IMR-90 (cell line): ENCODE data around the gene CTBP2. TPM values are rescaled to one million over a fixed set of nuclear protein-coding genes. Genes with fewer than 3 reads are reported as not detected.

Source experiments
- ATAC-seq: fragments of 200-7000 bp; cut with Tn5 transposase; 2 replicates; pipeline ENCODE4 v1.9.1; 2020; ENCODE audit warnings: low read depth, mild to moderate bottlenecking, moderate library complexity
- BruUV-seq: library from RNA; stranded (reverse); fragments of 400-500 nt; replicated peaks from 2 replicates; lab custom pipeline; 2021; lab: Mats Ljungman, UMichigan
- CTCF ChIA-PET: fragments of 300-600 bp; formaldehyde crosslinking; extraction: SDS; loops from one replicate; lab custom pipeline; 2021; ENCODE audit warnings: antibody characterized with exemption; lab: Yijun Ruan, JAX
- POLR2A ChIA-PET: fragments of 300-600 bp; sonication (Branson Sonifier 250); formaldehyde crosslinking; loops from one replicate; lab custom pipeline; 2022; ENCODE audit warnings: antibody characterized with exemption; ENCODE audit not compliant: unreplicated experiment; lab: Charles Lee
- DNase-seq: peaks from one replicate; pipeline ENCODE4 v3.0.0; 2013
- H2AFZ ChIP-seq: replicated peaks from 2 replicates; pipeline ENCODE3; 2013; ENCODE audit warnings: low read length, mild to moderate bottlenecking; ENCODE audit not compliant: poor library complexity
- H2AK5ac ChIP-seq: 2 replicates; pipeline ENCODE4 v1.6.1; 2013; ENCODE audit warnings: low read depth, low read length, inconsistent platforms
- H2AK9ac ChIP-seq: replicated peaks from 2 replicates; pipeline ENCODE3; 2013; ENCODE audit warnings: mild to moderate bottlenecking, low read depth, low read length, moderate library complexity; ENCODE audit not compliant: poor library complexity
- H2BK120ac ChIP-seq: 2 replicates; pipeline ENCODE4 v1.6.1; 2013; ENCODE audit warnings: low read depth, low read length, inconsistent platforms
- H2BK15ac ChIP-seq: 3 replicates; pipeline ENCODE4 v1.6.1; 2013; ENCODE audit warnings: low read depth, low read length, inconsistent platforms
- H2BK20ac ChIP-seq: 2 replicates; pipeline ENCODE4 v1.6.1; 2013; ENCODE audit warnings: low read depth, mild to moderate bottlenecking, inconsistent platforms, low read length, moderate library complexity
- H2BK5ac ChIP-seq: 2 replicates; pipeline ENCODE4 v1.6.1; 2013; ENCODE audit warnings: mild to moderate bottlenecking, low read depth, low read length, inconsistent platforms; ENCODE audit not compliant: poor library complexity, severe bottlenecking
- H3K14ac ChIP-seq: replicated peaks from 2 replicates; pipeline ENCODE4 v1.6.1; 2013; ENCODE audit warnings: low read depth, low read length, inconsistent platforms
- H3K18ac ChIP-seq: 2 replicates; pipeline ENCODE4 v1.6.1; 2013; ENCODE audit warnings: low read depth, low read length, control low read depth
- H3K23ac ChIP-seq: 2 replicates; pipeline ENCODE4 v1.6.1; 2013; ENCODE audit warnings: low read depth, low read length, inconsistent platforms
- H3K27ac ChIP-seq: 2 replicates; pipeline ENCODE4 v1.5.1; 2013; ENCODE audit warnings: mild to moderate bottlenecking, control low read depth, low read length; ENCODE audit not compliant: insufficient read depth
- H3K27me3 ChIP-seq: 2 replicates; pipeline ENCODE4 v1.6.1; 2013; ENCODE audit warnings: low read length; ENCODE audit not compliant: control insufficient read depth, insufficient read depth
- H3K36me3 ChIP-seq: 2 replicates; pipeline ENCODE4 v1.6.1; 2013; ENCODE audit warnings: low read length, mixed read lengths; ENCODE audit not compliant: control insufficient read depth, insufficient read depth
- H3K4ac ChIP-seq: 2 replicates; pipeline ENCODE4 v1.6.1; 2013; ENCODE audit warnings: low read depth, low read length, inconsistent platforms
- H3K4me1 ChIP-seq: 2 replicates; pipeline ENCODE4 v1.6.1; 2013; ENCODE audit warnings: low read length, mixed read lengths; ENCODE audit not compliant: control insufficient read depth, insufficient read depth
- H3K4me2 ChIP-seq: 2 replicates; pipeline ENCODE4 v1.6.1; 2013; ENCODE audit warnings: low read depth, mild to moderate bottlenecking, control low read depth, low read length, moderate library complexity
- H3K4me3 ChIP-seq: 2 replicates; pipeline ENCODE4 v1.5.1; 2013; ENCODE audit warnings: low read depth, mild to moderate bottlenecking, control low read depth, low read length, moderate library complexity; ENCODE audit not compliant: insufficient read depth
- H3K56ac ChIP-seq: 2 replicates; pipeline ENCODE4 v1.6.1; 2013; ENCODE audit warnings: low read length, inconsistent platforms; ENCODE audit not compliant: insufficient read depth; ENCODE audit errors: extremely low read depth
- H3K79me1 ChIP-seq, 2 experiments: 2 replicates each; pipeline ENCODE4 v1.6.1; 2013; ENCODE audit warnings: low read length in 2 of 2, inconsistent platforms in 1 of 2, low read depth in 1 of 2
- H3K9ac ChIP-seq: 2 replicates; pipeline ENCODE4 v1.6.1; 2013; ENCODE audit warnings: low read depth, low read length, control low read depth
- H3K9me1 ChIP-seq: 2 replicates; pipeline ENCODE4 v1.6.1; 2013; ENCODE audit warnings: low read length, inconsistent platforms; ENCODE audit not compliant: insufficient read depth
- H3K9me3 ChIP-seq: 2 replicates; pipeline ENCODE4 v1.6.1; 2013; ENCODE audit warnings: low read length; ENCODE audit not compliant: control insufficient read depth, insufficient read depth
- H4K20me1 ChIP-seq: 2 replicates; pipeline ENCODE4 v1.6.1; 2013; ENCODE audit warnings: low read length, inconsistent platforms; ENCODE audit not compliant: insufficient read depth
- H4K5ac ChIP-seq: 2 replicates; pipeline ENCODE4 v1.6.1; 2013; ENCODE audit warnings: mild to moderate bottlenecking, low read depth, low read length, control low read depth
- H4K8ac ChIP-seq, 2 experiments: 2 replicates each; pipeline ENCODE4 v1.6.1; 2013; ENCODE audit warnings: low read depth in 2 of 2, low read length in 2 of 2, control low read depth in 1 of 2, inconsistent platforms in 1 of 2
- H4K91ac ChIP-seq: 2 replicates; pipeline ENCODE4 v1.6.1; 2013; ENCODE audit warnings: low read depth, low read length, inconsistent platforms; ENCODE audit not compliant: insufficient read depth
- BHLHE40 ChIP-seq: fragments of 150-350 bp; IDR thresholded peaks from 2 replicates; pipeline ENCODE4 v1.6.1; 2016; ENCODE audit warnings: mild to moderate bottlenecking, low read depth, low read length
- CEBPB ChIP-seq: IDR thresholded peaks from 2 replicates; pipeline ENCODE4 v1.6.1; 2012; ENCODE audit warnings: low read depth, low read length, improper control_type of control experiment
- CHD1 ChIP-seq: IDR thresholded peaks from 2 replicates; pipeline ENCODE4 v1.6.1; 2012; ENCODE audit warnings: low read depth, low read length, improper control_type of control experiment
- FOS ChIP-seq: fragments of 150-350 bp; IDR thresholded peaks from 2 replicates; pipeline ENCODE4 v1.6.1; 2016; ENCODE audit warnings: low read depth, low read length
- MAFK ChIP-seq: IDR thresholded peaks from 2 replicates; pipeline ENCODE4 v1.6.1; 2012; ENCODE audit warnings: low read depth, low read length, improper control_type of control experiment
- MXI1 ChIP-seq: IDR thresholded peaks from 2 replicates; pipeline ENCODE4 v1.6.1; 2012; ENCODE audit warnings: low read depth, mild to moderate bottlenecking, low read length, moderate library complexity, borderline replicate concordance
- POLR2A ChIP-seq: IDR thresholded peaks from 2 replicates; pipeline ENCODE4 v1.6.1; 2012; ENCODE audit warnings: mild to moderate bottlenecking, low read depth, low read length
- RAD21 ChIP-seq: IDR thresholded peaks from 2 replicates; pipeline ENCODE4 v1.6.1; 2012; ENCODE audit warnings: low read length, improper control_type of control experiment
- SMC3 ChIP-seq: fragments of 150-350 bp; IDR thresholded peaks from 2 replicates; pipeline ENCODE4 v1.6.1; 2016; ENCODE audit warnings: low read depth, mild to moderate bottlenecking, antibody characterized with exemption, low read length, moderate library complexity
- USF2 ChIP-seq: fragments of 150-350 bp; IDR thresholded peaks from 2 replicates; pipeline ENCODE4 v1.6.1; 2017; ENCODE audit warnings: mild to moderate bottlenecking, antibody characterized with exemption, low read length, low read depth
- WGBS, 2 experiments: methylation state at CpG; one replicate each; pipeline versions ENCODE4 v1.1.5 to v1.1.7; 2013; ENCODE audit warnings: missing lambda C conversion rate in 2 of 2; ENCODE audit not compliant: insufficient read length in 1 of 2; ENCODE audit errors: extremely low coverage in 2 of 2; 5-methylcytosine and 5-hydroxymethylcytosine counted together
- dilution Hi-C: fragments of 300-500 bp; cut with HindIII; formaldehyde crosslinking; loops from one replicate; pipeline ENCODE4 v1.14.3; 2018; ENCODE audit warnings: low sequenced_read_pairs; ENCODE audit not compliant: unreplicated experiment
- in situ Hi-C: fragments of 300-500 bp; cut with MboI; formaldehyde crosslinking; loops from 3 replicates; pipeline ENCODE4 v1.14.3; 2019; ENCODE audit warnings: low sequenced_read_pairs, inconsistent platforms, mixed read lengths
- intact Hi-C: fragments of 100-400 bp; cut with micrococcal nuclease; formaldehyde crosslinking; loops from 2 replicates; pipeline ENCODE4 v1.10.0; 2022
- polyA plus RNA-seq, 3 experiments: library from polyadenylated mRNA; depleted of rRNA; stranded (reverse); fragments of >200 nt; gene quantifications; 2 replicates each; pipeline ENCODE4 v1.2.3, GENCODE V29; 2012; ENCODE audit warnings: low replicate concordance in 1 of 3
- total RNA-seq: library from RNA; depleted of rRNA; stranded (reverse); fragments of >200 nt; gene quantifications from 2 replicates; pipeline ENCODE4 v1.2.3, GENCODE V29; 2012
- TF ChIP-seq, protein P1 (sequence below): conservative IDR thresholded peaks from 2 replicates; pipeline ENCODE4 v1.5.1; 2012; ENCODE audit warnings: mild to moderate bottlenecking, low read depth, low read length, improper control_type of control experiment

The CTBP2 gene
- total and polyA plus RNA-seq, 2 of the 4 experiments (the other 2 are of a cell fraction): 81.0 to 86.6 TPM

DNA sequence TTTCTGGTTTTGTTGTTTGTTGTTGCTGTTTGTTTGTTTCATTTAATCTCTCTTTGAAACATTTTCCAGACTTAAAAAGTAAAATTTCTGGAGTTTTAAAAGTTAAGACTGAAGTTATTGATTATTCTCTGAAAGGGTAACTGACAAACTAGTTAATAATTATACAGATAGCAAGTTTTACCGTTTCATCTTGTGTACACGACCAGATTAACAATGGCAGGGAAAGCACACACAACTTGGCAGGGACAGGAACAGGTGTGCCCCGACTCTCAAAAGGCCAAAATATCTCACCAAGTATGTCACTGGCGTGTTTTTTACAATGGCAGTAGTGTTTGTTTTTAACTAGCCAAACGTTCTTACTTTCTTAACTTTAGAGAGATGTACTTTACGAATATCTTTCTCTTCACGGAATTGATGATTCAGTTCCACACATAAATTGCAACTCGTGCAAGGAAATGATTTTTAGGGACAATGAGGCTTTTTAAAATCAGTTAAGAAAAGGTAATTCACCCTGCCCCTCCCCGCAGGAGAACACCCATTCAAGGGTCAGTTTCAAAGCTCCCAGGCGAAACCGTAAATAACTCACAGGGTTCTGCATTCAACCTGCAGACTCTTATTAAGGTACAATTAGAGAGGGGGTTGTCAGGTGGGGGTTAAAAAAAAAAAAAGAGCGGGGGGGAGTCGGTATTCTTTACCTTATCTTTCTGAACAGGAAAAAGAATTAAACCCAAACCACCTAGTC, 3.5 kb downstream of the CTBP2 start:
- Histone ChIP-seq H3K9me1 (peaks cover 11% of the 10 kb centered on the region), H4K91ac (no peak overlapping the region), H3K18ac (no peak overlapping the region), H3K27me3 (no peaks in the 10 kb centered on the region), H3K27ac (0 out of 2 replicates have a peak overlapping the region, but pooled peaks have one; percentile 16), H3K4me1 (peaks cover 23% of the 10 kb centered on the region), H2BK120ac (no peak overlapping the region), H3K4me2 (peak overlapping the region; percentile 73), H2BK20ac (no peak overlapping the region), H3K79me1 (peaks cover 0 to 30% of the 10 kb centered on the region in 2 experiments; a peak in 2 of 4 replicates), H3K56ac (no peak overlapping the region), H3K4ac (no peak overlapping the region), H3K14ac (no peak overlapping the region), H2AFZ (no peak overlapping the region), H3K4me3 (no peak overlapping the region), H4K20me1 (peaks cover 62% of the 10 kb centered on the region), H2BK15ac (no peak overlapping the region), H3K9me3 (no peaks in the 10 kb centered on the region), H2AK5ac (no peak overlapping the region; the same call in 1 of the 2 replicates), H4K8ac (no peak overlapping the region), H4K5ac (no peak overlapping the region), H3K23ac (peak overlapping the region; percentile 74; the same call in 1 of the 2 replicates), H2BK5ac (no peak overlapping the region), H3K36me3 (no peaks in the 10 kb centered on the region), H3K9ac (no peak overlapping the region), H2AK9ac (no peak overlapping the region)
- no peak for TF ChIP-seq USF2
- TF ChIP-seq MAFK: no peak
- no peak for TF ChIP-seq CHD1
- TF ChIP-seq, protein P1, sequence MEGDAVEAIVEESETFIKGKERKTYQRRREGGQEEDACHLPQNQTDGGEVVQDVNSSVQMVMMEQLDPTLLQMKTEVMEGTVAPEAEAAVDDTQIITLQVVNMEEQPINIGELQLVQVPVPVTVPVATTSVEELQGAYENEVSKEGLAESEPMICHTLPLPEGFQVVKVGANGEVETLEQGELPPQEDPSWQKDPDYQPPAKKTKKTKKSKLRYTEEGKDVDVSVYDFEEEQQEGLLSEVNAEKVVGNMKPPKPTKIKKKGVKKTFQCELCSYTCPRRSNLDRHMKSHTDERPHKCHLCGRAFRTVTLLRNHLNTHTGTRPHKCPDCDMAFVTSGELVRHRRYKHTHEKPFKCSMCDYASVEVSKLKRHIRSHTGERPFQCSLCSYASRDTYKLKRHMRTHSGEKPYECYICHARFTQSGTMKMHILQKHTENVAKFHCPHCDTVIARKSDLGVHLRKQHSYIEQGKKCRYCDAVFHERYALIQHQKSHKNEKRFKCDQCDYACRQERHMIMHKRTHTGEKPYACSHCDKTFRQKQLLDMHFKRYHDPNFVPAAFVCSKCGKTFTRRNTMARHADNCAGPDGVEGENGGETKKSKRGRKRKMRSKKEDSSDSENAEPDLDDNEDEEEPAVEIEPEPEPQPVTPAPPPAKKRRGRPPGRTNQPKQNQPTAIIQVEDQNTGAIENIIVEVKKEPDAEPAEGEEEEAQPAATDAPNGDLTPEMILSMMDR: no peak
- no peak for TF ChIP-seq RAD21
- no peak for TF ChIP-seq POLR2A
- TF ChIP-seq SMC3: no peak
- no peak for TF ChIP-seq CEBPB
- no peak for TF ChIP-seq MXI1
- no peak for TF ChIP-seq BHLHE40
- TF ChIP-seq FOS: no peak
- in situ Hi-C loops: loop anchor here (10.0 kb wide), 1 partner anchor 102 kb away; no protein-coding TSS in a partner anchor
- no peak for ATAC-seq
- CTCF ChIA-PET: interaction anchor here (1.7 kb wide), 1 partner anchor 109 kb away, joined by 4 read pairs; no protein-coding TSS in a partner anchor
- intact Hi-C loops: loop anchor here (5.0 kb wide), 2 partner anchors 160 to 470 kb away; no protein-coding TSS in a partner anchor
- dilution Hi-C loops: no loop called here
- no CpG with 5 or more reads among the region's 13 CpGs for WGBS, 2 experiments
- POLR2A ChIA-PET: no interaction called here
- DNase-seq: no peak
- no TSS peak for BruUV-seq
